HepG2 (cell line): ENCODE results near the gene GALNTL6. TPM values are rescaled to one million over a fixed set of nuclear protein-coding genes. Genes with fewer than 3 reads are reported as not detected.

ENCODE experiments used
- ATAC-seq: fragments of 200-7000 bp; cut with Tn5 transposase; 3 replicates; pipeline ENCODE4 v1.9.1; 2020; ENCODE audit warnings: mild to moderate bottlenecking, moderate library complexity
- BruUV-seq: library from RNA; stranded (reverse); fragments of 400-500 nt; replicated peaks from 2 replicates; lab custom pipeline; 2021; lab: Mats Ljungman, UMichigan
- CTCF ChIA-PET: fragments of 300-600 bp; formaldehyde crosslinking; extraction: SDS; loops from one replicate; lab custom pipeline; 2021; ENCODE audit warnings: low total read pairs, inconsistent platforms, low intra/inter-chr PET ratio; lab: Yijun Ruan, JAX
- POLR2A ChIA-PET: fragments of 350-600 bp; sonication (Branson Sonifier 250); formaldehyde crosslinking; loops from one replicate; lab custom pipeline; 2020; ENCODE audit warnings: antibody characterized with exemption, inconsistent platforms; lab: Yijun Ruan, JAX
- DNase-seq: peaks from one replicate; pipeline ENCODE4 v3.0.0-alpha.2; 2015; ENCODE audit warnings: low spot score
- FAIRE-seq: peaks from 3 replicates; lab custom pipeline; 2011; peaks lifted over from hg19 to GRCh38; lab: Jason Lieb, UNC
- H2AFZ ChIP-seq: one replicate; pipeline ENCODE4 v1.6.1; 2011; ENCODE audit warnings: low read length, inconsistent platforms
- H3K27ac ChIP-seq: fragments of 300-600 bp; 3 replicates; pipeline ENCODE4 v1.8.0; 2011; ENCODE audit warnings: mixed run types, mild to moderate bottlenecking, mixed read lengths, low read length, inconsistent platforms; ENCODE audit not compliant: insufficient read depth; ENCODE audit errors: extremely low read length
- H3K27me3 ChIP-seq, 2 experiments: fragments of 200-600 bp in 1 of 2; 2 replicates in 1 of 2; 3 replicates in 1 of 2; pipeline versions ENCODE4 v1.6.0 to v1.8.0; 2011; ENCODE audit warnings: low read length in 2 of 2, mild to moderate bottlenecking in 2 of 2, moderate library complexity in 2 of 2, inconsistent platforms in 1 of 2; ENCODE audit not compliant: insufficient read depth in 2 of 2, control insufficient read depth in 1 of 2
- H3K36me3 ChIP-seq, 2 experiments: fragments of 200-600 bp in 1 of 2; replicated peaks in 1 of 2; 2 replicates in 1 of 2; 3 replicates in 1 of 2; pipeline versions ENCODE4 v1.5.1 to v1.8.0; 2011; ENCODE audit warnings: low read length in 2 of 2, inconsistent platforms in 1 of 2; ENCODE audit not compliant: insufficient read depth in 2 of 2, control insufficient read depth in 1 of 2
- H3K4me1 ChIP-seq: 2 replicates; pipeline ENCODE4 v1.5.1; 2012; ENCODE audit warnings: low read length, inconsistent platforms; ENCODE audit not compliant: insufficient read depth
- H3K4me2 ChIP-seq: 2 replicates; pipeline ENCODE4 v1.6.0; 2011; ENCODE audit warnings: low read depth, low read length, inconsistent platforms
- H3K4me3 ChIP-seq, 3 experiments: fragments of 200-600 bp in 1 of 3; sonication (generic), shearing (Covaris generic) in 1 of 3; replicated peaks in 1 of 3; 2 replicates each; pipeline ENCODE4 v1.5.1; 2011 to 2016; ENCODE audit warnings: low read length in 3 of 3, inconsistent platforms in 2 of 3, low read depth in 2 of 3, mild to moderate bottlenecking in 2 of 3, control low read depth in 1 of 3, mixed read lengths in 1 of 3; ENCODE audit not compliant: insufficient read depth in 1 of 3
- H3K79me2 ChIP-seq: one replicate; pipeline ENCODE4 v1.6.1; 2011; ENCODE audit warnings: low read length, inconsistent platforms; ENCODE audit not compliant: insufficient read depth
- H3K9ac ChIP-seq: 2 replicates; pipeline ENCODE4 v1.6.0; 2011; ENCODE audit warnings: mild to moderate bottlenecking, low read depth, low read length, inconsistent platforms; ENCODE audit not compliant: insufficient read depth
- H3K9me3 ChIP-seq: 2 replicates; pipeline ENCODE4 v1.5.1; 2012; ENCODE audit warnings: mild to moderate bottlenecking, low read length
- H4K20me1 ChIP-seq: 2 replicates; pipeline ENCODE4 v1.6.0; 2011; ENCODE audit warnings: inconsistent platforms, mild to moderate bottlenecking, low read length, moderate library complexity; ENCODE audit not compliant: insufficient read depth
- HDAC6 ChIP-seq: fragments of 200-600 bp; sonication (generic); IDR thresholded peaks from 2 replicates; pipeline ENCODE4 v1.7.0; 2017; ENCODE audit warnings: mild to moderate bottlenecking, antibody characterized with exemption, low read length, low read depth
- TCF12 ChIP-seq, 2 experiments: fragments of 450-650 bp in 1 of 2; sonication (generic) in 1 of 2; formaldehyde crosslinking in 1 of 2; IDR thresholded peaks; 2 replicates each; pipeline versions ENCODE4 v1.6.1 to v1.8.0; 2017 to 2022; ENCODE audit warnings: antibody characterized with exemption in 1 of 2, mild to moderate bottlenecking in 1 of 2, missing genetic modification reagents in 1 of 2, moderate library complexity in 1 of 2
- WGBS: methylation state at CpG from one replicate; pipeline ENCODE4 v1.1.6; 2017; ENCODE audit warnings: low lambda C conversion rate; 5-methylcytosine and 5-hydroxymethylcytosine counted together
- in situ Hi-C: cut with HindIII; loops from 2 replicates; pipeline ENCODE4 v1.10.0; 2017; ENCODE audit warnings: low pct_unique_long_range_greater_than_20kb; ENCODE audit not compliant: extremely low pct_ligation_motif_present
- intact Hi-C: fragments of 100-400 bp; cut with micrococcal nuclease; formaldehyde crosslinking; loops from one replicate; pipeline ENCODE4 v1.10.0; 2022; ENCODE audit not compliant: unreplicated experiment
- polyA plus RNA-seq, 8 experiments: library from polyadenylated mRNA; depleted of rRNA in 3 of 8; stranded (reverse) in 7 of 8; unstranded in 1 of 8; fragments of >200 nt; fragmentation: Illumina TruSeq in 4 of 8; extraction: Trizol in 4 of 8; gene quantifications; 2 replicates each; pipeline versions ENCODE4 v1.2.1 to v1.2.3, GENCODE V29; 2011 to 2016; ENCODE audit warnings: low read depth in 4 of 8, missing spikeins in 1 of 8, mixed read lengths in 1 of 8; ENCODE audit not compliant: insufficient read depth in 1 of 8
- total RNA-seq, 5 experiments: library from RNA; depleted of rRNA; stranded (reverse); fragments of >200 nt; fragmentation: Illumina TruSeq; extraction: Trizol; gene quantifications; 2 replicates each; pipeline ENCODE4 v1.2.3, GENCODE V29; 2016; ENCODE audit warnings: low read depth in 1 of 5
- TF ChIP-seq, protein P1 (sequence below): sonication (generic); formaldehyde crosslinking; IDR thresholded peaks from 2 replicates; pipeline ENCODE4 v1.4.0; 2020; ENCODE audit warnings: missing genetic modification reagents
- TF ChIP-seq, protein P2 (sequence below): sonication (generic); formaldehyde crosslinking; conservative IDR thresholded peaks from 2 replicates; pipeline ENCODE4 v1.5.0; 2020; ENCODE audit warnings: missing genetic modification reagents
- TF ChIP-seq, protein P3 (sequence below): fragments of 450-650 bp; IDR thresholded peaks from 2 replicates; pipeline ENCODE4 v1.6.1; 2017; ENCODE audit warnings: mild to moderate bottlenecking

Gene GALNTL6
- total and polyA plus RNA-seq, 2 of the 13 experiments (the other 11 are each of a cell fraction or from before 2014, with no cell fraction given), result not detected

DNA sequence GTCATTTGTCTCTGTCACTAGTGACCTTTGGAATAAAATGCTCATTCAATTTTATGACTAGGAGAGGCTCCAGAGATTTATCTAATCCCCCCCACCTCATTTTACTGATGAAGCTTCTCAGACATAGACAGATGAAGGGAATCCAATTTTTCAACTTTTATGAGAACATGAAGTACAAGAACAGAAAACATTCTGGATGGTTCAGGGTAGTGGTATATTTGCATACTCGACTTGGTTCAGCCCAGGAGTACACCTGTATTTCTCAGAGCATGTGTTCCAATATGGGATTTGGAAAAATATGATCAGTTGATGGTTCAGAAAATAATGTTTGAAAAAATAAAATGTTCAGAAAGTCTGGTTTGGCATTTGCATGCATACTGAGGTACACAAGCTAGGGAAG, 1224.0 kb downstream of the GALNTL6 start:
- Histone ChIP-seq H4K20me1 (no peaks in the 10 kb centered on the region), H3K36me3 (no peaks in the 10 kb centered on the region), H3K79me2 (no peaks in the 10 kb centered on the region), H3K9me3 (no peaks in the 10 kb centered on the region), H3K4me3 (no peak overlapping the region), H3K9ac (no peak overlapping the region), H3K4me2 (no peak overlapping the region), H2AFZ (no peak overlapping the region), H3K4me1 (no peaks in the 10 kb centered on the region), H3K27ac (no peak overlapping the region), H3K27me3 (peaks cover 0 to 4% of the 10 kb centered on the region in 2 experiments; a peak in 1 of 5 replicates)
- in situ Hi-C loops, result no loop called here
- BruUV-seq, result no TSS peak
- intact Hi-C loops, result no loop called here
- DNase-seq (no peak), ATAC-seq (no peak), FAIRE-seq (no peak)
- TF ChIP-seq TCF12 (IDR thresholded peaks at IDR 0.05) (no peak), TCF12 (CRISPR knock-in tag; IDR thresholded peaks at IDR 0.05) (no peak), HDAC6 (no peak)
- TF ChIP-seq, protein P1, sequence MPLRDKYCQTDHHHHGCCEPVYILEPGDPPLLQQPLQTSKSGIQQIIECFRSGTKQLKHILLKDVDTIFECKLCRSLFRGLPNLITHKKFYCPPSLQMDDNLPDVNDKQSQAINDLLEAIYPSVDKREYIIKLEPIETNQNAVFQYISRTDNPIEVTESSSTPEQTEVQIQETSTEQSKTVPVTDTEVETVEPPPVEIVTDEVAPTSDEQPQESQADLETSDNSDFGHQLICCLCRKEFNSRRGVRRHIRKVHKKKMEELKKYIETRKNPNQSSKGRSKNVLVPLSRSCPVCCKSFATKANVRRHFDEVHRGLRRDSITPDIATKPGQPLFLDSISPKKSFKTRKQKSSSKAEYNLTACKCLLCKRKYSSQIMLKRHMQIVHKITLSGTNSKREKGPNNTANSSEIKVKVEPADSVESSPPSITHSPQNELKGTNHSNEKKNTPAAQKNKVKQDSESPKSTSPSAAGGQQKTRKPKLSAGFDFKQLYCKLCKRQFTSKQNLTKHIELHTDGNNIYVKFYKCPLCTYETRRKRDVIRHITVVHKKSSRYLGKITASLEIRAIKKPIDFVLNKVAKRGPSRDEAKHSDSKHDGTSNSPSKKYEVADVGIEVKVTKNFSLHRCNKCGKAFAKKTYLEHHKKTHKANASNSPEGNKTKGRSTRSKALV (CRISPR knock-in tag), result no peak
- TF ChIP-seq, protein P2, sequence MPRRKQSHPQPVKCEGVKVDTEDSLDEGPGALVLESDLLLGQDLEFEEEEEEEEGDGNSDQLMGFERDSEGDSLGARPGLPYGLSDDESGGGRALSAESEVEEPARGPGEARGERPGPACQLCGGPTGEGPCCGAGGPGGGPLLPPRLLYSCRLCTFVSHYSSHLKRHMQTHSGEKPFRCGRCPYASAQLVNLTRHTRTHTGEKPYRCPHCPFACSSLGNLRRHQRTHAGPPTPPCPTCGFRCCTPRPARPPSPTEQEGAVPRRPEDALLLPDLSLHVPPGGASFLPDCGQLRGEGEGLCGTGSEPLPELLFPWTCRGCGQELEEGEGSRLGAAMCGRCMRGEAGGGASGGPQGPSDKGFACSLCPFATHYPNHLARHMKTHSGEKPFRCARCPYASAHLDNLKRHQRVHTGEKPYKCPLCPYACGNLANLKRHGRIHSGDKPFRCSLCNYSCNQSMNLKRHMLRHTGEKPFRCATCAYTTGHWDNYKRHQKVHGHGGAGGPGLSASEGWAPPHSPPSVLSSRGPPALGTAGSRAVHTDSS, result no peak
- TF ChIP-seq, protein P3, sequence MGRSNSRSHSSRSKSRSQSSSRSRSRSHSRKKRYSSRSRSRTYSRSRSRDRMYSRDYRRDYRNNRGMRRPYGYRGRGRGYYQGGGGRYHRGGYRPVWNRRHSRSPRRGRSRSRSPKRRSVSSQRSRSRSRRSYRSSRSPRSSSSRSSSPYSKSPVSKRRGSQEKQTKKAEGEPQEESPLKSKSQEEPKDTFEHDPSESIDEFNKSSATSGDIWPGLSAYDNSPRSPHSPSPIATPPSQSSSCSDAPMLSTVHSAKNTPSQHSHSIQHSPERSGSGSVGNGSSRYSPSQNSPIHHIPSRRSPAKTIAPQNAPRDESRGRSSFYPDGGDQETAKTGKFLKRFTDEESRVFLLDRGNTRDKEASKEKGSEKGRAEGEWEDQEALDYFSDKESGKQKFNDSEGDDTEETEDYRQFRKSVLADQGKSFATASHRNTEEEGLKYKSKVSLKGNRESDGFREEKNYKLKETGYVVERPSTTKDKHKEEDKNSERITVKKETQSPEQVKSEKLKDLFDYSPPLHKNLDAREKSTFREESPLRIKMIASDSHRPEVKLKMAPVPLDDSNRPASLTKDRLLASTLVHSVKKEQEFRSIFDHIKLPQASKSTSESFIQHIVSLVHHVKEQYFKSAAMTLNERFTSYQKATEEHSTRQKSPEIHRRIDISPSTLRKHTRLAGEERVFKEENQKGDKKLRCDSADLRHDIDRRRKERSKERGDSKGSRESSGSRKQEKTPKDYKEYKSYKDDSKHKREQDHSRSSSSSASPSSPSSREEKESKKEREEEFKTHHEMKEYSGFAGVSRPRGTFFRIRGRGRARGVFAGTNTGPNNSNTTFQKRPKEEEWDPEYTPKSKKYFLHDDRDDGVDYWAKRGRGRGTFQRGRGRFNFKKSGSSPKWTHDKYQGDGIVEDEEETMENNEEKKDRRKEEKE, result no peak
- POLR2A ChIA-PET, result no interaction called here
- 0% methylated on average over 1 of the region's 1 CpG for WGBS
- CTCF ChIA-PET, result no interaction called here
